Uterus (tissue), 2 donors: ENCODE data around the gene RITA1.

Source experiments
- CTCF ChIP-seq, 4 experiments: fragments of 200-600 bp in 2 of 4; fragments of 450-650 bp in 2 of 4; sonication (generic) in 2 of 4; IDR thresholded peaks; one replicate each; pipeline ENCODE4 v1.5.1; 2016 to 2019; ENCODE audit warnings: antibody characterized with exemption in 4 of 4, mild to moderate bottlenecking in 2 of 4, moderate library complexity in 1 of 4
- POLR2A ChIP-seq, 2 donors: fragments of 450-650 bp; IDR thresholded peaks; one replicate each; pipeline ENCODE4 v1.6.1; 2016; ENCODE audit warnings: antibody characterized with exemption in 2 of 2, mild to moderate bottlenecking in 1 of 2, moderate library complexity in 1 of 2

- TF ChIP-seq POLR2A (IDR thresholded peaks at IDR 0.05) (no peak), CTCF (IDR thresholded peaks at IDR 0.05) (no peak)
These were observed 6.5 kb upstream of the RITA1 start for GRCh38 chr12:113179023-113179422.
